ENCODE results near the gene HDHD2.

- TF ChIP-seq, protein P1, sequence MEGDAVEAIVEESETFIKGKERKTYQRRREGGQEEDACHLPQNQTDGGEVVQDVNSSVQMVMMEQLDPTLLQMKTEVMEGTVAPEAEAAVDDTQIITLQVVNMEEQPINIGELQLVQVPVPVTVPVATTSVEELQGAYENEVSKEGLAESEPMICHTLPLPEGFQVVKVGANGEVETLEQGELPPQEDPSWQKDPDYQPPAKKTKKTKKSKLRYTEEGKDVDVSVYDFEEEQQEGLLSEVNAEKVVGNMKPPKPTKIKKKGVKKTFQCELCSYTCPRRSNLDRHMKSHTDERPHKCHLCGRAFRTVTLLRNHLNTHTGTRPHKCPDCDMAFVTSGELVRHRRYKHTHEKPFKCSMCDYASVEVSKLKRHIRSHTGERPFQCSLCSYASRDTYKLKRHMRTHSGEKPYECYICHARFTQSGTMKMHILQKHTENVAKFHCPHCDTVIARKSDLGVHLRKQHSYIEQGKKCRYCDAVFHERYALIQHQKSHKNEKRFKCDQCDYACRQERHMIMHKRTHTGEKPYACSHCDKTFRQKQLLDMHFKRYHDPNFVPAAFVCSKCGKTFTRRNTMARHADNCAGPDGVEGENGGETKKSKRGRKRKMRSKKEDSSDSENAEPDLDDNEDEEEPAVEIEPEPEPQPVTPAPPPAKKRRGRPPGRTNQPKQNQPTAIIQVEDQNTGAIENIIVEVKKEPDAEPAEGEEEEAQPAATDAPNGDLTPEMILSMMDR (conservative IDR thresholded peaks at IDR 0.05) = no peak
- TF ChIP-seq EZH2 (IDR thresholded peaks at IDR 0.05; ENCODE audit: low read depth) = no peak
These were observed 16.0 kb upstream of the HDHD2 start for GRCh38 chr18:47166294-47166693.

Measured in PC-9 (cell line).